Choroid plexus epithelial cell (primary cell): Measurements from ENCODE around the gene GPAM.
"Not testable (repeated sequence)": the region's sequence is repeated elsewhere in the genome, so short reads cannot be mapped to it uniquely, and the experiment has no call there.

Source experiments
- DNase-seq: peaks from one replicate; pipeline ENCODE4 v3.0.0-alpha.2; 2010; ENCODE audit warnings: low read depth
- H3K4me3 ChIP-seq: 2 replicates; pipeline ENCODE4 v1.5.1; 2011; ENCODE audit warnings: low read depth, mild to moderate bottlenecking, control low read depth, low read length, moderate library complexity
- CTCF ChIP-seq: conservative IDR thresholded peaks from 2 replicates; pipeline ENCODE4 v1.5.1; 2011; ENCODE audit warnings: low read depth, mild to moderate bottlenecking, control low read depth, inconsistent platforms, low read length, moderate library complexity

GPAM gene

GRCh38 chr10:112203328-112204076, 19.9 kb upstream of the GPAM start:
- no peak for TF ChIP-seq CTCF
- DNase-seq: no peak
- H3K4me3 ChIP-seq: no peak overlapping the region

- TF ChIP-seq CTCF: no peak
- peak; percentile 67 for DNase-seq
- H3K4me3 ChIP-seq: no peak overlapping the region
Measured at GRCh38 chr10:112202561-112203241, 19.1 kb upstream of the GPAM start.

- no peak overlapping the region for H3K4me3 ChIP-seq
- no peak for DNase-seq
- no peak for TF ChIP-seq CTCF
Measured at GRCh38 chr10:112202076-112202475, 18.5 kb upstream of the GPAM start.

GRCh38 chr10:112201334-112201733, 17.8 kb upstream of the GPAM start:
- no peak for DNase-seq
- no peak for TF ChIP-seq CTCF
- H3K4me3 ChIP-seq: no peak overlapping the region

- DNase-seq, H3K4me3 ChIP-seq: not testable (repeated sequence)
Measured at GRCh38 chr10:112200259-112200658, 16.7 kb upstream of the GPAM start.

GRCh38 chr10:112197662-112198061, 14.1 kb upstream of the GPAM start:
- DNase-seq, H3K4me3 ChIP-seq: not testable (repeated sequence)

- TF ChIP-seq CTCF: no peak
- no peak overlapping the region for H3K4me3 ChIP-seq
- DNase-seq: no peak
Measured at GRCh38 chr10:112195224-112195623, 11.7 kb upstream of the GPAM start.

GRCh38 chr10:112191791-112192190, 8.2 kb upstream of the GPAM start:
- DNase-seq: no peak
- H3K4me3 ChIP-seq: no peak overlapping the region
- no peak for TF ChIP-seq CTCF
